Stimulated activated CD8-positive, alpha-beta memory T cell treated with anti-CD3 and anti-CD28 coated beads, Interleukin-12 subunit alpha, Interleukin-12 subunit beta, amount 100 ng/mL, for 4 hours (primary cell): Measurements from ENCODE around the gene CDH16.
"Not testable (repeated sequence)": the region's sequence is repeated elsewhere in the genome, so short reads cannot be mapped to it uniquely, and the experiment has no call there.

Experiments
- DNase-seq: peaks from one replicate; pipeline ENCODE4 v3.0.0-alpha.2; 2020; ENCODE audit warnings: low read depth

CDH16 gene

DNA sequence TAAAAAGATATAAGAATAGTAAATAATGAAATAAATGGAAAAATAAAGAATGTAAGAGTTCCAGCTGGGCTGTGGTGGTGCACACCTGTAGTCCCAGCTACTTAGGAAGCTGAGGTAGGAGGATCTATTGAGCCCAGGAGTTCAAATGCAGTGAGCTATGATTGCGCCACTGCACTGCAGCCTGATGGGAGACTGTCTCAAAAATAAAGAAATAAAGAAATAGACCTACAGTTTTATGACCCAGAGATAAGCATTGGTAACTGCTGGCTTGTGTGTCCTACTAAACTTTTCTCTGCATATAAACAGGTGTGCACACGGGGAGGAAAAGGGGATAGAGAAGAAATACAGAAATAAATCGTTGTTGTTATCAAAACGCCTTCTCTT is 46.1 kb downstream of the CDH16 start:
- no peak for DNase-seq

DNA sequence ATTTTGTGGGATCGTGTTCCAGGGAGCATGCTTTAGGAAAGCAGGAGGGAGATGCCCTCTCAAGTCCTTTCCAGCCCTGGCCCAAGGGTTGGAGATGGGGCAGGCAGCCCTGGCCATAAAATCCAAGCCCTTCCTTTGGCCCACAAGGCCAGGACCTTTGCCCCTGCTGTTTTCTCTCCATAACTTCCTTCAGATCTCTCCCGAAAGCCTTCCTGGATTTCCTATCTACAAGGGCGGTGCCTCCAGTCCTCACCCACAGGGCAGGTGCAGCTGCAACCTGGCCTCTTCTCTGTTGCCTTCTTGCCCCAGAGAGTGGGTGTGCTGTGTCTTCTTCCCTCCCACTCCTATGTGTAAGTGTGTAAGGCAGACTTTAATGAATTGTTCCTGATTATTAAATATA is 46.8 kb downstream of the CDH16 start:
- no peak for DNase-seq

GRCh38 chr16:66871363-66871762 is 47.3 kb downstream of the CDH16 start:
- DNase-seq, result not testable (repeated sequence)

GRCh38 chr16:66869424-66869823 is 49.3 kb downstream of the CDH16 start:
- DNase-seq, result no peak

- no peak for DNase-seq
These were observed 55.0 kb downstream of the CDH16 start for GRCh38 chr16:66863707-66864106.

GRCh38 chr16:66862023-66862520 is 56.6 kb downstream of the CDH16 start:
- no peak for DNase-seq

DNA sequence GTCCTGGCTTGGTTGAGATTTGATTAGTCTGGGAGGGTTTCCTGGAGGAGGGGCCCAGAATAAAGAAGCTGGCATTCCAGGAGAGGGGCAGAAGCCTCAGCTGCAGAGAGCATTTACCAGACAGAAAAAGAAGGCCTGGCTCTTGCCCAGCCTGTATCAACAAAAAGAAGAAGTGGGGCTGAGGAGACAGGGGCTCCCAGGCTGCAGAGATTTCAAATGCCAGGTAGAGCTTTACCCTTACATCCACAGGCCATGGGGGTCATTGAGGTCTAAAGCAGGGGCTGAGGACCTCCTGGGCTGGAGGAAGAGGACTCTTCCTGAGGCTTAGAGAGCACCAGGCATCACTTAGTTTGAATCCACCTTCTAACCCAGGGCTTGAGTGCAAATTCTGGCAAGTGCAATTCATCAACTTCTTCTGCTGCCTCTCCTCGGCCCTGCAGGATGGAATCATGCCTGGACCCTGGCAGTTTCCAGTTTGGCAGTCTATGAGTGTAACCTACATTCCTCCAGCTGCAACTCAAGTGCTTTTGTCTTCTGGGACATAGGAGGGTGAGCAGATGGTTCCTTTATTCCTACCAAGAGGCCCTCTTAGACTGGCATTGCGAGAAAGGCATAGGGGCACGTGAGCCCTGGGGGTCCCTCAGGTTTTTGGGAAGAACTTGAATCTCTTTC is 59.2 kb downstream of the CDH16 start:
- no peak for DNase-seq

- DNase-seq, result no peak
These were observed 59.8 kb downstream of the CDH16 start for GRCh38 chr16:66858740-66859396.
